Peyer's patch (tissue), 4 donors: Measurements from ENCODE around the gene TSPO2. TPM values are rescaled to one million over a fixed set of nuclear protein-coding genes. Genes with fewer than 3 reads are reported as not detected.

Experiments used
- DNase-seq, 3 donors: peaks; one replicate each; pipeline ENCODE4 v3.0.0-alpha.2; 2017 to 2019
- H3K27ac ChIP-seq, 4 donors: fragments of 200-600 bp; sonication (generic); one replicate each; pipeline ENCODE4 v1.5.1; 2016 to 2019
- H3K27me3 ChIP-seq, 2 donors: fragments of 200-600 bp; sonication (generic); one replicate each; pipeline ENCODE4 v1.5.1; 2019
- H3K36me3 ChIP-seq, 3 donors: fragments of 200-600 bp; sonication (generic); one replicate each; pipeline ENCODE4 v1.5.1; 2016 to 2019
- H3K4me1 ChIP-seq, 4 donors: fragments of 200-600 bp; sonication (generic); one replicate each; pipeline ENCODE4 v1.5.1; 2016 to 2019
- H3K4me3 ChIP-seq, 4 donors: fragments of 200-600 bp; sonication (generic); 1 replicate in 3 of 4; 2 replicates in 1 of 4; pipeline ENCODE4 v1.5.1; 2016 to 2019; ENCODE audit warnings: mild to moderate bottlenecking in 1 of 4
- H3K9me3 ChIP-seq, 4 donors: fragments of 200-600 bp; sonication (generic); one replicate each; pipeline ENCODE4 v1.5.1; 2016 to 2019; ENCODE audit warnings: mild to moderate bottlenecking in 1 of 4
- POLR2A ChIP-seq, 2 donors: fragments of 450-650 bp; IDR thresholded peaks; one replicate each; pipeline ENCODE4 v1.5.1; 2017; ENCODE audit warnings: antibody characterized with exemption in 2 of 2, mild to moderate bottlenecking in 2 of 2, moderate library complexity in 2 of 2
- total RNA-seq, 4 donors: library from RNA; depleted of rRNA; stranded (reverse); fragments of >200 nt; gene quantifications; one replicate each; pipeline ENCODE4 v1.1.0, GENCODE V29; 2016
- TF ChIP-seq, protein P1 (sequence below), 6 experiments: fragments of 450-650 bp in 4 of 6; fragments of 200-600 bp in 2 of 6; sonication (generic) in 1 of 6; IDR thresholded peaks; one replicate each; pipeline ENCODE4 v1.5.1; 2017 to 2019; ENCODE audit warnings: antibody characterized with exemption in 6 of 6, mild to moderate bottlenecking in 3 of 6, moderate library complexity in 1 of 6

Gene TSPO2
- total RNA-seq, 4 donors from 2014 or later = not detected

DNA sequence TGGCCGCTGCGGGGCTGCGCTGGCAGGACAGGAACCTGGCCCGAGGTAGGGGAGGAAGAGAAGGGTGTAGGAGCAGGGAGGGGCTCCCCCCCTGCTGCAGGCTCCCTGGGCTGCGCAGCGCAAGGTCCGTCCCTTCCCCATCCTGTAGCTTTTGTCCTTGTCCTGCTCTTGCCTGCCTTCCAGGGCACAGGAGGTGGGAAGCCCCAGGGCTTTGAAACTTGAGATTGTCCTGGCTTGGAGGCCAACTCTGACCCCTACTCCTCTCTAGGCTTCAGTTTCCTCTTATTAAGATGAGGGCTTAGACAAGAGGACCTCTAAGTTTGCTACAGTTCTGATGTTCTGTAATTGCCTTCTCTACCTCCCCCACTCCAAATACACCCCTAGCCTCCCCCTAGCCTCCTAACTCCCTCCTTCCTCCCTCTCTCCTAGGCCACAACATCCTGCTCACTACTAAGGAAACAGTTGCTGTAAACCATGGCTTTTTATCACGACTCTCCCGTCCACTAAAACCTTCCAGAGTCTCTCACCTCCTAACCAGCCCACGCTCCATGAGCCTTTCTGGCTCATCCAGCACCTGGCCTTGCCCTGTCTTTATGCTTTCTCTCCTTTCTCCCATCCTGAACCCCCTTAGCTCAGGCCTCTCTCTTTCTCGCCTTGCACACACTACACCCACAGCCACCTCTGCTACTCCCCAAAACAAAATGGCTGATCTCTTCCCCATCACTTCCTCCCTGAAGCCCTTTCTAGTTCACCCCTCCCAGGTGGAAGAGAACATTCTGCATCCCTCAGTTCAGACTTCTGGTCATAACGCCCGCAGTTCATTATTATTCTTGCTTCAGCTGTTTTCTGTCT is 13.5 kb upstream of the TSPO2 start:
- TF ChIP-seq POLR2A (IDR thresholded peaks at IDR 0.05) = no peak
- TF ChIP-seq, protein P1, sequence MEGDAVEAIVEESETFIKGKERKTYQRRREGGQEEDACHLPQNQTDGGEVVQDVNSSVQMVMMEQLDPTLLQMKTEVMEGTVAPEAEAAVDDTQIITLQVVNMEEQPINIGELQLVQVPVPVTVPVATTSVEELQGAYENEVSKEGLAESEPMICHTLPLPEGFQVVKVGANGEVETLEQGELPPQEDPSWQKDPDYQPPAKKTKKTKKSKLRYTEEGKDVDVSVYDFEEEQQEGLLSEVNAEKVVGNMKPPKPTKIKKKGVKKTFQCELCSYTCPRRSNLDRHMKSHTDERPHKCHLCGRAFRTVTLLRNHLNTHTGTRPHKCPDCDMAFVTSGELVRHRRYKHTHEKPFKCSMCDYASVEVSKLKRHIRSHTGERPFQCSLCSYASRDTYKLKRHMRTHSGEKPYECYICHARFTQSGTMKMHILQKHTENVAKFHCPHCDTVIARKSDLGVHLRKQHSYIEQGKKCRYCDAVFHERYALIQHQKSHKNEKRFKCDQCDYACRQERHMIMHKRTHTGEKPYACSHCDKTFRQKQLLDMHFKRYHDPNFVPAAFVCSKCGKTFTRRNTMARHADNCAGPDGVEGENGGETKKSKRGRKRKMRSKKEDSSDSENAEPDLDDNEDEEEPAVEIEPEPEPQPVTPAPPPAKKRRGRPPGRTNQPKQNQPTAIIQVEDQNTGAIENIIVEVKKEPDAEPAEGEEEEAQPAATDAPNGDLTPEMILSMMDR (IDR thresholded peaks at IDR 0.05) = no peak
- no peak for DNase-seq
- Histone ChIP-seq H3K4me3 (peak overlapping the region; percentile 32 to 58 (median 48)), H3K4me1 (peaks cover 0 to 15% (median 7%) of the 10 kb centered on the region in 4 donors), H3K36me3 (no peaks in the 10 kb centered on the region), H3K27ac (peak overlapping the region in 3 of 4 donors; percentile 24 to 75 (median 48)), H3K9me3 (no peaks in the 10 kb centered on the region), H3K27me3 (no peaks in the 10 kb centered on the region)

DNA sequence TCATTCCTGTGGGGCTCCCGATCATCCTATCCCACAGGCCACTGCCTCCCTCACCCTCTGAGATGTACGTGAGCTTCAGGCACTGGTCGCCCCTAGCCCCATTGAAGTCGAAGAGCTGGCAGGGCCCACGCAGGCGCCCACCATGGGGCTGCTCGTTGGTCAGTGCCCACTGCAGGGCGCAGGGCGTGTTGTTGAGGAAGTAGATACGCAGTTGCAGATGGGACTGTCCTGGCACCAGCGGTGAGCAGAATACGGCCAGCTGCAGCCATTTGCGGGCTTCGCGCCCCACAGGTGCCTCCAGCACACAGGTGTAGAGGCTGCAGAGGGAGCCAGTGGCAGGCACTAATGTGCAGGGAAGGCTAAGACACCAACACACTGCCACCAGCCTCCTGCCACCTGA is 9.4 kb upstream of the TSPO2 start:
- Histone ChIP-seq H3K27ac (no peak overlapping the region), H3K9me3 (no peaks in the 10 kb centered on the region), H3K27me3 (no peaks in the 10 kb centered on the region), H3K36me3 (peaks cover 0 to 5% (median 0%) of the 10 kb centered on the region in 3 donors), H3K4me1 (peaks cover 0 to 27% (median 5%) of the 10 kb centered on the region in 4 donors), H3K4me3 (no peak overlapping the region)
- no peak for DNase-seq
- TF ChIP-seq, protein P1 (IDR thresholded peaks at IDR 0.05) = no peak
- no peak for TF ChIP-seq POLR2A (IDR thresholded peaks at IDR 0.05)

DNA sequence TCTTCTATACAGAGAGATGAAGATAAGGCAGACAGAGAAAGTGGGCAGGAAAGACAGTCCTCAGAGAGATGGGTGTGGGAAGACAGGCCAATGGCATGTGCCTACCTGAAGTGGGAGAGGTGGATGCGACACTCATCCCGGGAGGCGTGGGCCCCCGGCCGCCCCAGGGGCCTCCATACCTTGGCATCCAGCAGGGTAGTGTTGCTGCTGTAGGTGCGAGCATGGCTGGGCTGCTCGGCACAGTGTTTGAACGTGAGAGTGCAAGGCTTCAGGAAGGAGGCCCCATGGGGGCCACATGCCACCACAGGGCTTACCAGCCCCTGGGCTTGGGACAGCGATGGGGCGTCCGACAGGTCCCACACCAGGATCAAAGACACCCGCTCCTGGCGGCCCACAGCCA is 8.5 kb upstream of the TSPO2 start:
- H3K27me3 ChIP-seq = no peaks in the 10 kb centered on the region
- H3K27ac ChIP-seq = no peak overlapping the region
- H3K4me1 ChIP-seq = peaks cover 0 to 20% (median under 1%) of the 10 kb centered on the region in 4 donors
- DNase-seq = no peak
- H3K9me3 ChIP-seq = no peaks in the 10 kb centered on the region
- TF ChIP-seq, protein P1 (IDR thresholded peaks at IDR 0.05) = no peak
- TF ChIP-seq POLR2A (IDR thresholded peaks at IDR 0.05) = no peak
- H3K4me3 ChIP-seq = no peak overlapping the region
- peaks cover 0 to 5% (median 0%) of the 10 kb centered on the region in 3 donors for H3K36me3 ChIP-seq

DNA sequence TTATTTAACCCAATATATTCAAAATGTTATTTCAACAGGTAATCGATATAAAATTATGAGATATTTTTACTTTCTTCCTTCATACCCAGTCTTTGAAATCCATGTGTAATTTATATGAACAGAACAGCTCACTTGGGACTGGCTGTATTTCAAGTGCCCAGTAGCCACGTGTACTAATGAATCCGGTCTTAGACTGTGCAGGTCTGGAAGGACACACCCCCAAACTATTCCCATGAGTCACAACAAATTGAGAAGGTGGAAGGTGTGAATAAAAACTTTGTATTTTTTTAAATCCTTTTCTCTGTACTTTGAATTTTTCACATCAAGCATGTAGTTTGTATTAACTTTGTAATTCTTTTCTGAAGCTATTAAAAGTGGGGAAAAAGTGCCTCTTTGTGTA is 6.1 kb upstream of the TSPO2 start:
- Histone ChIP-seq H3K4me3 (no peak overlapping the region), H3K27me3 (no peaks in the 10 kb centered on the region), H3K27ac (no peak overlapping the region), H3K4me1 (peaks cover 0 to 30% (median 2%) of the 10 kb centered on the region in 4 donors), H3K36me3 (peaks cover 0 to 5% (median 0%) of the 10 kb centered on the region in 3 donors), H3K9me3 (no peaks in the 10 kb centered on the region)
- no peak for DNase-seq
- TF ChIP-seq, protein P1 (IDR thresholded peaks at IDR 0.05) = no peak
- TF ChIP-seq POLR2A (IDR thresholded peaks at IDR 0.05) = no peak

DNA sequence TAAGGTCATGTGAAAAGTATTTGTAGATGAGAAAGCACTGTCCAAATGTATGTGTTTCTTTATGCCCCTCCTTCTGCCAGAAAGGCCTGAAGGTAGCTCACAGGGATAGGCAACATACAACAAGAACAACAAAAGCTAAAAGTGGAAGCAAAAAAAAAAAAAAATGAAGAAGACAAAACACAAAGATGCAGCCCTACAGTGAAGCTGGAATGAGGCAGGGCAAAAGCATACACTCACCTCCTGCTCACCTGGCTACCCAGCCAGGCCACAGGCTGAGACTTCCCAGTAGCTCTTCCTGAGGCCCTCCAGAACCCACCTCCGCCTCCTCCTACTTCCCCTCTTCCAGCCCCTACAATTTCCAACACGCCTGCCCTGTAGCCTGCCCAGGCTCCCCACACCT is 5.7 kb upstream of the TSPO2 start:
- peaks cover 0 to 5% (median 0%) of the 10 kb centered on the region in 3 donors for H3K36me3 ChIP-seq
- H3K4me3 ChIP-seq = no peak overlapping the region
- TF ChIP-seq, protein P1 (IDR thresholded peaks at IDR 0.05) = no peak
- no peak for TF ChIP-seq POLR2A (IDR thresholded peaks at IDR 0.05)
- H3K4me1 ChIP-seq = peaks cover 0 to 30% (median 2%) of the 10 kb centered on the region in 4 donors
- no peaks in the 10 kb centered on the region for H3K9me3 ChIP-seq
- no peaks in the 10 kb centered on the region for H3K27me3 ChIP-seq
- DNase-seq = no peak
- no peak overlapping the region for H3K27ac ChIP-seq
